GM11168 (cell line): ENCODE measurements around the gene DPP9.

Experiments used
- in situ Hi-C: fragments of 300-500 bp; cut with MboI; formaldehyde crosslinking; loops from one replicate; pipeline ENCODE4 v1.12.0; 2022; ENCODE audit warnings: low sequenced_read_pairs; ENCODE audit not compliant: unreplicated experiment

DPP9 gene

DNA sequence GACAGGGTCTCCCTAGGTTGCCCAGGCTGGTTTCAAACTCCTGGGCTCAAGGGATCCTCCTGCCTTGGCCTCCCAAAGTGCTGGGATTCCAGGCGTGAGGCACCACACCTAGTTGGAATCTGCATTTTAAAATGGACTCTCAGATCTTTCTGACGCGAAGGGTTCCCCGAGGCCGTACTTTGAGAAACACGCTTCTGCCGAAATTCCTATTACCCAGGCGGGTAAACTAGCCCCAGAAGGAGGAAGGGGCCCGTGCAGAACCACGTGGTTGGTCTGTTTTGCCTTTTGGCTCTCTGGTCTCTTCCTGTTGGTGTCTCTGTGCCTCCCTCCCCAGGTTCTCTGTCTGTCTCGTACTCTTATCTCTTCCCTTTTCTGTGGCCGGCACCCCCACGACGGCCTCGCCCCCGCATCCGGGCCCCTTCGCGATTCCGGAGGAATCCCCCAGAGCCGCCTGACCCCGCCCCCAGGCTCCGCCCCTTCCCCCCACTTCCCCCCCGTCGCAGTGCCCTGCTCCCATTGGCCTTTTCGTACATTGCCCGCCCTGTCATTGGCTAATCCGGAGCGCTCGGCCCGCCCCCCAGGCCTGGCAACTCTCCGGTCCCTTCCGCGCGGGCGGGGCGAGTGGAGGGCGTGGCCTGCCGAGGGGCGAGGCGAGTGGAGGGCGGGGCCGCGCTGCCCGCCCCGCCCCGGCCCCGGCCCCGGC is 84.7 kb downstream of the DPP9 start, which contains the start of gene TNFAIP8L1:
Gene TNFAIP8L1, plus strand, starts transcription at position 689 of the 703 bp plus-strand sequence. CDS start 12,354 bp downstream, outside the sequence.
- in situ Hi-C loops: no loop called here

DNA sequence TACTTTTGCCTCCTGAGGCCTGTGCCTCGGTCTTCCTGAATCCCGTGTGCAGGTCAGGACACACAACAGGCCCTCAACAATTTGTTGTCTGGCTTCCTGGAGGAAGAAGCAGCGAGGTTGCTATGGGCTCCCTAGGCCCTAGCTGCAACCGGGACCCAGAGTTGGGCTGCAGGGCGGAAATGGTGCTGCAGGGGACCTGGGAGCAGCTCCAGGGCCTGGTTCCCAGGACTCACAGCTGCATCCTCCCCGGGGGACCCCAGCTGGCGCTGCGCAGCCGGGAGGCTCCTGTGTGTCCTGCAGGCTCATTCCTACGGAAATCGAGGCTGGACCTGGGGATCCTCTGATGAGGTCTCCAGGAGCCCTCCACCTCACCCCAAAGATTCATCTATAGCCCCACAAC is 85.3 kb downstream of the DPP9 start:
- in situ Hi-C loops: no loop called here

DNA sequence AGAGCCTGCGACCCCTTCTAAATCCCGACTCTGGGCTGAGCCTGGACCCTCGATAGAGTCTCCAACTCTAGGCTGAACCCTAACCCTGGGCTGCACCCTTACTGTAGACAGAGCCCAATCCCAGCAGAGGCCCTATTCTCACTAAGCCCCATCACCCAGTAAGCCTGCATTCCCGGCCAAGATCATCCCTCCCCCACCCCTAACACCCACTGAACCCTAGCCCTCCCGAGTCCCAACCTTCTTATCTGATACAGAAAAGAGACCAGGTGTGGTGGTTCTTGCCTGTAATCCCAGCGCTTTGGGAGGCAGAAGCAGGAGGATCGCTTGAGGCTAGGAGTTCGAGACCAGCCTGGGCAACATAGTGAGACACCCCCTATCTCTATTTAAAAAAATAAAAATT is 86.9 kb downstream of the DPP9 start:
- in situ Hi-C loops: no loop called here

DNA sequence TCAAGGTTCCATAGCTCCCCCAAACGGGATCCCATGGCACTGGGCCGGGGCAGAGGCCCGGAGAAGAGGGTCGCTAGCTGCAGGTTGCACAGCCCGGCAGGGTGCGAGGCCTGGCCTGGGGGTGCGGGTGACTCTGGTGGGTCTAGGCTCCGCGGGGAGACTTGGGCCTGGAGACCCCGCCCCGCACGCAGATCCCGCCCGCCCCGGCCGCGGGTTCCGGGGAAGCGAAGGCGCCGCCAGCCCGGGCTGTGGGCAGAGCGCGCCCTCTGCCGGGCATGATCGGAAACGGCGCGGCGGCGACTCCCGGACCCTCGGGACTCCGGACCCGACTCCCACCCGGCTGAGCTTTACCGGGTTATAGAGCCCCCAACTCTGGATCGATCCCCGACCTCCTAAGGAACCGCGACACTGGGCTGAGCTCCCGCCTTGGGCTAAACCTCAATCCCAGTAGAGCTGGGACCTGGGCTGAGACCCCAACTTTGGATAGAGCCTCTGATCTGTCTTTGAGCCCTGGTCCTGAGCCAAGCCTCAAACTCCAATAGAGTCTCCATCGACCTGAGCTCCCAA is 87.4 kb downstream of the DPP9 start:
- in situ Hi-C loops: no loop called here

DNA sequence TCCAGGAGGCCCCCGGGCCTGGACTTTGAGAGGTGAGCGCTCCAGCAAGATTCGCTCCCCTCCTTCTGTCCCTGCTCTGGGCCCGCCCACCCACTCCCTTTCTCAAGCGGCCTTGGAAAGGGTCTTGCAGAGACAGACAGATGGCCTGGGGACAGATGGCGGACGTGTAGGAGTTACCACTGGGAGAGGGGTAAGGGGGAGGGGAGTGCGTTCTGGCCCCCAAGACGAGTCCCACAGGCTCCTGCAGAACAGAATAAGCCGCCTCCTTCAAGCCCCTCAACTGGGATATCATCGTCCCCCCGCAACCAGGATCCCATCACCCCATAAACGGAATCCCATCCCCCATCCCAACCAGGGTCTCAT is 87.9 kb downstream of the DPP9 start:
- in situ Hi-C loops: no loop called here

DNA sequence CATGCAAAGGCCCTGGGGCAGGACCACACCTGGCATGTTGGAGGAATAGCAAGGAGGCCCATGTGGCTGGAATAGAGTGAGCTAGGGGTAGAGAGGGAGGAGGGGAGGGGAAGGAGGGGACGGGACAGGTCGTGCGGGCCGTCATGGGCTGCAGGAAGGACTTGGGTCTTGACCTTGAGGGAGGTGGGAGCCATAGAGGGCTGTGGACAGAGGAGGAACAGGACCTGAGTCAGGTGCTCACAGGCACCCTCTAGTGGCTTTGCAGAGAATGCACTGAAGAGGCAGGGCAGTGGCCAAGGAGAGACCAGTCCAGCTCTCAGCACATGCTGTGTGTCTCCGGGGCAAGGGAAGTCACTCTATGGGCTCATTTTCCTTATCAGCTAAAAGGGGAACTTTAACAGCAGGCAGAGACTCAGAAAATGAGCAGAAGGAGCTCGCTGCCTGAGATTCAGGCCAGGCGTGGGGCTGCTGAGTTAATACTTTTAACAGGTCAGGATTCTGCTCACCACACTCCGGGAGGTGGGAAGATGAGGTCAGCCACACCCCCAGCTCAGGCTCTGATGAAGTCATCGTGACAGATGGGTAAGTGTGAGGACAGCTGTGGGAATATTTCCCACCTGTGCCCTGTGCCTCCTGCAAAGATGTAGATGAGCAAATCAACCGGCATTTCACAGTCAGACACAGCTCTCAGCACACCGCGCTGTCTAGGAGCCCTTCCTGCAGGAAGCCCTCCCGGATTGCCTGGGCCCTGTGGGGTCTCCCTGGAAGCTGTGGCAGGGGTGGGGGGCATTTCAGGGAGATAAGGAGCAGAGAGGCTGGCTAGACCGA is 90.3 kb downstream of the DPP9 start:
- in situ Hi-C loops: no loop called here
